A673 (cell line): Measurements from ENCODE around the gene KIRREL3. TPM values are rescaled to one million over a fixed set of nuclear protein-coding genes. Genes with fewer than 3 reads are reported as not detected.

Experiments
- BruUV-seq: library from RNA; stranded (reverse); fragments of 400-500 nt; replicated peaks from 2 replicates; lab custom pipeline; 2021; lab: Mats Ljungman, UMichigan
- CTCF ChIA-PET: fragments of 300-600 bp; sonication (Branson Sonifier 250); formaldehyde crosslinking; loops from one replicate; lab custom pipeline; 2022; ENCODE audit warnings: antibody characterized with exemption; lab: Charles Lee
- POLR2A ChIA-PET: fragments of 300-600 bp; sonication (Branson Sonifier 250); formaldehyde crosslinking; loops from one replicate; lab custom pipeline; 2022; ENCODE audit warnings: antibody characterized with exemption; ENCODE audit not compliant: low non-redundant PET; lab: Charles Lee
- DNase-seq: peaks from one replicate; pipeline ENCODE4 v3.0.0-alpha.2; 2015; ENCODE audit warnings: low spot score
- H3K27ac ChIP-seq: fragments of 200-600 bp; sonication (generic); 2 replicates; pipeline ENCODE4 v1.5.1; 2016; ENCODE audit warnings: mixed run types, low read depth, mild to moderate bottlenecking, mixed read lengths, antibody characterized with exemption, low read length; ENCODE audit not compliant: poor library complexity, severe bottlenecking
- H3K27me3 ChIP-seq: fragments of 200-600 bp; sonication (generic); replicated peaks from 2 replicates; pipeline ENCODE4 v1.6.1; 2017; ENCODE audit warnings: mixed run types, low read depth, mild to moderate bottlenecking, mixed read lengths, antibody characterized with exemption, low read length; ENCODE audit not compliant: insufficient read depth, poor library complexity
- H3K36me3 ChIP-seq: fragments of 200-600 bp; sonication (generic); 2 replicates; pipeline ENCODE4 v1.6.1; 2016; ENCODE audit warnings: mixed run types, mild to moderate bottlenecking, mixed read lengths, antibody characterized with exemption, low read length; ENCODE audit not compliant: insufficient read depth, poor library complexity, severe bottlenecking
- H3K4me1 ChIP-seq: fragments of 200-600 bp; sonication (generic); 2 replicates; pipeline ENCODE4 v1.6.1; 2017; ENCODE audit warnings: mixed run types, mild to moderate bottlenecking, mixed read lengths, antibody characterized with exemption, low read length; ENCODE audit not compliant: insufficient read depth, poor library complexity, severe bottlenecking
- H3K4me3 ChIP-seq: fragments of 200-600 bp; sonication (generic); 2 replicates; pipeline ENCODE4 v1.5.1; 2016; ENCODE audit warnings: low read depth, mixed run types, mild to moderate bottlenecking, mixed read lengths, low read length; ENCODE audit not compliant: poor library complexity, severe bottlenecking
- H3K9me3 ChIP-seq: fragments of 200-600 bp; sonication (generic); 2 replicates; pipeline ENCODE4 v1.6.1; 2016; ENCODE audit warnings: mixed run types, low read depth, mild to moderate bottlenecking, mixed read lengths, antibody characterized with exemption, low read length; ENCODE audit not compliant: poor library complexity, severe bottlenecking
- CTCF ChIP-seq: fragments of 300-800, 200-600 bp; sonication (generic); conservative IDR thresholded peaks from 2 replicates; pipeline ENCODE4 v1.5.1; 2017; ENCODE audit warnings: low read depth, mild to moderate bottlenecking, antibody characterized with exemption, low read length, moderate library complexity, mixed read lengths
- EZH2 ChIP-seq: fragments of 200-600 bp; sonication (generic); IDR thresholded peaks from 2 replicates; pipeline ENCODE4 v1.6.1; 2017; ENCODE audit warnings: borderline replicate concordance, low read depth, mild to moderate bottlenecking, mixed read lengths, antibody characterized with exemption, low read length; ENCODE audit not compliant: poor library complexity, severe bottlenecking
- intact Hi-C: fragments of 100-400 bp; cut with micrococcal nuclease; formaldehyde crosslinking; loops from one replicate; pipeline ENCODE4 v1.10.0; 2022; ENCODE audit not compliant: unreplicated experiment
- total RNA-seq: library from RNA; stranded (reverse); gene quantifications from 2 replicates; pipeline ENCODE4 v1.2.3, GENCODE V29; 2021

Gene KIRREL3
- total RNA-seq, 1 experiment from 2014 or later, result not detected

DNA sequence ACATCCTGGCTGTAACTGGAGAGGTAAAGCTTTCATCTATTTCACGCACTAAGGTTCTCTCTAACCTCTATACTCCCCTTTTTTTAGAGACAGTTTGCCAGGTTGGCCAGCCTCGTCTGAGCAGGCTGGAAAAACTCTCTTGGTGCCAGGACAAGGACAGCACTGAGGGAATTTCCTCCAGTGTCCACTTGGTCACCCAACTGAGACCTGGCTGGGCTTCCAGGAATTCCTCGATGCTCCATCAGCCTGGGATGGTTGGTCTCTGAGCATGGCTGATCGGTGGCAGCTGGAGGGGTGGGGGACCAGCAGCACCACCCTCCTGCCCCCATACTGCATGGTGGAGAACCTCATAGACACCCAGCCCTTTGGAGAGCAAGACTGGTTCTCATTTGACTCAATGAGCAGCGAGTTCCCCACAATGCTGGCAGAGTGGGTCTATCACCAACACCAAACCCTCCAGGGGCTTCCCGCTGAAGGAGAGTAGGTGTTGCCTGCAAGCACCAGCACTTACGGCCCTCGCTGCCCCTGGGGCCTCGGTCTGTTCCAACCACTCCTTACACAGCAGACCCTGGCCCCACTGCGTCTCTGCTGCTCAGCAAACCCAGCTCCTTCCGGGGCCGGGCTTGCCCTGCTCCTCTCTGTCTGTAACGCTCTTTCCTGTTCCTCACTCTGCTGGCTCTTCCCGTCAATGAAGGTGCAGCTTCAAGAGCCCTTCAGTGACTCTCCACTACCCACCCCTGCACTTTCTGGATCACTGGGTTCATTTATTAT lies 522.9 kb downstream of the KIRREL3 start:
- POLR2A ChIA-PET, result interaction anchor here (0.8 kb wide), 1 partner anchor 12 kb away, joined by 3 read pairs; no protein-coding TSS in a partner anchor

GRCh38 chr11:126476977-126477376 lies 523.6 kb downstream of the KIRREL3 start:
- intact Hi-C loops, result no loop called here
- TF ChIP-seq CTCF, result no peak
- no peak for TF ChIP-seq EZH2
- Histone ChIP-seq H3K4me1 (peaks cover 22% of the 10 kb centered on the region), H3K27me3 (no peaks in the 10 kb centered on the region), H3K9me3 (no peaks in the 10 kb centered on the region), H3K36me3 (no peaks in the 10 kb centered on the region), H3K27ac (no peak overlapping the region), H3K4me3 (no peak overlapping the region)
- peak; percentile 38 for DNase-seq
- BruUV-seq, result no TSS peak
- ChIA-PET CTCF (no interaction called here), POLR2A (interaction anchor here (0.7 to 0.8 kb wide), 2 partner anchors 11 to 64 kb away, joined by 3 read pairs; no protein-coding TSS in a partner anchor)

More for the DNA sequence above, 522.9 kb downstream of the KIRREL3 start:
- H3K36me3 ChIP-seq, result no peaks in the 10 kb centered on the region
- H3K27ac ChIP-seq, result no peak overlapping the region
- intact Hi-C loops, result no loop called here
- no peaks in the 10 kb centered on the region for H3K9me3 ChIP-seq
- BruUV-seq, result no TSS peak
- no peak for TF ChIP-seq CTCF
- no peak for TF ChIP-seq EZH2
- no peak for DNase-seq
- CTCF ChIA-PET, result no interaction called here
- no peak overlapping the region for H3K4me3 ChIP-seq
- no peaks in the 10 kb centered on the region for H3K27me3 ChIP-seq
- peaks cover 22% of the 10 kb centered on the region for H3K4me1 ChIP-seq

DNA sequence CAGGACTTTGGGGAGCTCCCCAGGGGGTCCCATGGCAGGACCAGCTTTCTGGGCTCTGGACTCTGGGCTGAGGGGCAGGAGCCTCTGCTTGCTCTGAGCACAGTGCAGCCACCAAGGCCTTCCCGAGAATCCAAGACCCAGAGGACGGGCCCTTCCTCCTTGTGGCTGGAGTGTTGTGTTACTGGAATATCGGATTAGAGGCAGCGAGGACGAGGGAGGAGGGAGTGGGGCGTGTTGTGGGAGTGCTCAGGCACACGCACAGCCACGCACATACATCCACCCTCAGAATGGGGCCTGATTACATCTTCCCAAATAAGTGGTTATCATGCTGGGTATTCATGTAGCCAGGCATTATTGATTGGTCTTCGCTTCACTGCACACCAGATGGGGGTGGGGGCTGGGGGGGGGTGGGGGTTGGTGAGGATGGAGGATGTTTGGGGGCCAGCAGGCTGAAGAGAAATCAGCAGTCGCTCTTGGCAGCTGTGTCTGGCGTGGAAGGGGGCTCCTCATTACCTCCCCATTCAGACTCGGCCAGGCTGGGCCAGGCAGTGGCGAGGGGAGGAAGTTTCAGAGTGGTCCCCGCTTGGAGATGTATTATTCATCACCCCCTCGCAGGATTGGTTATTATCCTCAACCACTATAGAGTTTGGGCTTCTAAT lies 524.2 kb downstream of the KIRREL3 start:
- peak; percentile 77 for DNase-seq
- no peak overlapping the region for H3K4me3 ChIP-seq
- peaks cover 22% of the 10 kb centered on the region for H3K4me1 ChIP-seq
- CTCF ChIA-PET, result no interaction called here
- H3K36me3 ChIP-seq, result no peaks in the 10 kb centered on the region
- H3K27me3 ChIP-seq, result no peaks in the 10 kb centered on the region
- POLR2A ChIA-PET, result interaction anchor here (0.7 to 0.8 kb wide), 2 partner anchors 10 to 63 kb away, joined by 3 read pairs; no protein-coding TSS in a partner anchor
- peak overlapping the region; percentile 47 for H3K27ac ChIP-seq
- intact Hi-C loops, result no loop called here
- no peaks in the 10 kb centered on the region for H3K9me3 ChIP-seq
- no peak for TF ChIP-seq EZH2
- TF ChIP-seq CTCF, result no peak
- BruUV-seq, result no TSS peak
